HFFc6 (cell line): Measurements from ENCODE around the gene PPP1R27. TPM values are rescaled to one million over a fixed set of nuclear protein-coding genes. Genes with fewer than 3 reads are reported as not detected.

Source experiments
- DNase-seq: peaks from one replicate; pipeline ENCODE4 v3.0.0-alpha.2; 2018
- H3K27ac Mint-ChIP-seq: 2 replicates; pipeline ENCODE4 v1.8.0; 2020; ENCODE audit warnings: mild to moderate bottlenecking, mixed read lengths
- H3K27me3 Mint-ChIP-seq: 2 replicates; pipeline ENCODE4 v1.8.0; 2021; ENCODE audit warnings: mild to moderate bottlenecking, moderate library complexity, mixed read lengths; ENCODE audit not compliant: insufficient read depth
- H3K36me3 Mint-ChIP-seq: 2 replicates; pipeline ENCODE4 v1.8.0; 2021; ENCODE audit warnings: low read depth, mixed read lengths
- H3K4me1 Mint-ChIP-seq: 2 replicates; pipeline ENCODE4 v1.8.0; 2020; ENCODE audit warnings: low read depth, mixed read lengths
- H3K4me3 Mint-ChIP-seq: 2 replicates; pipeline ENCODE4 v1.8.0; 2020; ENCODE audit warnings: mild to moderate bottlenecking, moderate library complexity, mixed read lengths
- H3K9me3 Mint-ChIP-seq: 2 replicates; pipeline ENCODE4 v1.8.0; 2020; ENCODE audit warnings: mild to moderate bottlenecking, mixed read lengths
- CTCF ChIP-seq: fragments of 200-600 bp; sonication (generic); IDR thresholded peaks from 2 replicates; pipeline ENCODE4 v1.5.0; 2021; ENCODE audit warnings: antibody characterized with exemption, mild to moderate bottlenecking
- long read RNA-seq: library from polyadenylated mRNA; unstranded; transcript quantifications from one replicate; pipeline ENCODE4 v2.0.0, GENCODE V29; 2019
- total RNA-seq, 6 experiments: library from RNA; stranded (reverse); fragmentation: NEBNext Ultra II Directional; extraction: Animal tissue kit (Norgen Biotek cat#: 25700); gene quantifications; 2 replicates in 1 of 6; 3 replicates in 5 of 6; pipeline ENCODE4 v1.2.3, GENCODE V29; 2021

PPP1R27 gene
- total RNA-seq = not detected
- long read RNA-seq = 0 reads

GRCh38 chr17:81834831-81835267, at the start of gene PPP1R27:
Gene PPP1R27 (minus strand): TSS chr17:81835050. CDS start chr17:81834953, 97 bp downstream.
- no peaks in the 10 kb centered on the region for H3K9me3 Mint-ChIP-seq
- peak within 1 kb of the TSS; percentile 87 for H3K4me3 Mint-ChIP-seq
- DNase-seq = no peak
- H3K27me3 Mint-ChIP-seq = peaks cover 2% of the 10 kb centered on the region; the same call in 1 of the 2 replicates
- peaks cover 21% of the 10 kb centered on the region for H3K4me1 Mint-ChIP-seq
- no peaks in the 10 kb centered on the region for H3K36me3 Mint-ChIP-seq
- no peak for TF ChIP-seq CTCF
- H3K27ac Mint-ChIP-seq = peak within 1 kb of the TSS; percentile 92

- peaks cover 39% of the 10 kb centered on the region for H3K36me3 Mint-ChIP-seq
- no peak overlapping the region for H3K27ac Mint-ChIP-seq
- no peak for TF ChIP-seq CTCF
- peaks cover 31% of the 10 kb centered on the region for H3K4me1 Mint-ChIP-seq
- DNase-seq = no peak
- no peaks in the 10 kb centered on the region for H3K9me3 Mint-ChIP-seq
- peaks cover 4% of the 10 kb centered on the region for H3K27me3 Mint-ChIP-seq
- H3K4me3 Mint-ChIP-seq = no peak overlapping the region
Measured at GRCh38 chr17:81884520-81884919, 49.7 kb upstream of the PPP1R27 start.

- TF ChIP-seq CTCF = no peak
- H3K27ac Mint-ChIP-seq = no peak overlapping the region
- no peaks in the 10 kb centered on the region for H3K27me3 Mint-ChIP-seq
- peaks cover 17% of the 10 kb centered on the region for H3K4me1 Mint-ChIP-seq
- H3K36me3 Mint-ChIP-seq = peaks cover 26% of the 10 kb centered on the region
- H3K9me3 Mint-ChIP-seq = no peaks in the 10 kb centered on the region
- no peak overlapping the region for H3K4me3 Mint-ChIP-seq
- DNase-seq = no peak
Measured at GRCh38 chr17:81879121-81879520, 44.3 kb upstream of the PPP1R27 start.

GRCh38 chr17:81878294-81878693, 43.4 kb upstream of the PPP1R27 start:
- Mint-ChIP-seq H3K27me3 (no peaks in the 10 kb centered on the region), H3K4me1 (peaks cover 17% of the 10 kb centered on the region), H3K36me3 (peaks cover 26% of the 10 kb centered on the region), H3K27ac (no peak overlapping the region), H3K4me3 (no peak overlapping the region), H3K9me3 (no peaks in the 10 kb centered on the region)
- no peak for DNase-seq
- no peak for TF ChIP-seq CTCF

GRCh38 chr17:81877569-81877968, 42.7 kb upstream of the PPP1R27 start:
- no peak for TF ChIP-seq CTCF
- no peaks in the 10 kb centered on the region for H3K27me3 Mint-ChIP-seq
- DNase-seq = no peak
- no peak overlapping the region for H3K27ac Mint-ChIP-seq
- peaks cover 30% of the 10 kb centered on the region for H3K36me3 Mint-ChIP-seq
- peaks cover 17% of the 10 kb centered on the region for H3K4me1 Mint-ChIP-seq
- H3K4me3 Mint-ChIP-seq = no peak overlapping the region
- H3K9me3 Mint-ChIP-seq = no peaks in the 10 kb centered on the region
